ENCODE measurements around the gene EID2. TPM values are rescaled to one million over a fixed set of nuclear protein-coding genes. Genes with fewer than 3 reads are reported as not detected.

The EID2 gene
- total and polyA plus RNA-seq, 2 of the 8 experiments (the other 6 are each of a cell fraction or from before 2014, with no cell fraction given) = 7.8 to 29.6 TPM

GRCh38 chr19:39518458-39518857 lies 21.5 kb downstream of the EID2 start:
- peaks cover 10% of the 10 kb centered on the region; the same call in 1 of the 2 replicates for H3K23me2 ChIP-seq (ENCODE audit: low read depth, low read length)
- H3K36me3 ChIP-seq (ENCODE audit: control insufficient read depth in 2 of 4, insufficient read depth in 4 of 4, low read length in 3 of 4) = peaks cover 2 to 13% (median 3%) of the 10 kb centered on the region in 4 experiments; a peak in 3 of 8 replicates
- H2BK5ac ChIP-seq (ENCODE audit: low read depth, low read length) = no peak overlapping the region
- no peak overlapping the region for H4K8ac ChIP-seq (ENCODE audit: extremely low read depth, insufficient read depth, low read length)
- ChIA-PET POLR2A (ENCODE audit: partially characterized antibody) (interaction anchor here (0.7 to 3.0 kb wide), 19 partner anchors 10 to 182 kb away, joined by 3 to 18 read pairs (median 4); partner anchors contain the start of genes DLL3, EID2B, MED29 and PAF1), CTCF (ENCODE audit: partially characterized antibody) (interaction anchor here (0.6 to 10.7 kb wide), 11 partner anchors 8 to 273 kb away, joined by 3 to 101 read pairs (median 4); partner anchors contain the start of gene EID2B)
- no peak overlapping the region for H3K4ac ChIP-seq (replicated peaks; ENCODE audit: insufficient read length, low read depth, low read length)
- H3K27me3 ChIP-seq (replicated peaks in 1 of 4; ENCODE audit: control insufficient read depth in 3 of 4, extremely low read depth in 1 of 4, insufficient read depth in 3 of 4, low read length in 3 of 4) = peaks cover 0 to 2% (median 0%) of the 10 kb centered on the region in 4 experiments; a peak in 2 of 7 replicates
- no peak overlapping the region for H2BK12ac ChIP-seq (ENCODE audit: low read depth, low read length)
- H2AFZ ChIP-seq (ENCODE audit: low read length) = no peak overlapping the region
- FAIRE-seq (no peak), DNase-seq (ENCODE audit: low read depth in 1 of 2, low spot score in 2 of 2) (no peak)
- peaks cover 0 to 7% of the 10 kb centered on the region in 2 experiments; a peak in 3 of 4 replicates for H3K79me2 ChIP-seq (ENCODE audit: control insufficient read depth in 1 of 2, insufficient read depth in 2 of 2, low read length in 2 of 2)
- H3K4me2 ChIP-seq (ENCODE audit: insufficient read depth in 1 of 2, low read depth in 2 of 2, low read length in 2 of 2) = peak overlapping the region; percentile 29 to 35; a peak in 2 of 4 replicates
- no peak overlapping the region for H4K5ac ChIP-seq (ENCODE audit: insufficient read length, low read depth, low read length)
- peaks cover 0 to 11% (median 5%) of the 10 kb centered on the region in 4 experiments; a peak in 6 of 7 replicates for H3K4me1 ChIP-seq (replicated peaks in 1 of 4; ENCODE audit: control insufficient read depth in 3 of 4, insufficient read depth in 4 of 4, low read length in 3 of 4)
- H3K27ac ChIP-seq (ENCODE audit: low read depth, low read length) = 0 out of 2 replicates have a peak overlapping the region, but pooled peaks have one; percentile 18
- no peak overlapping the region for H2AK5ac ChIP-seq (ENCODE audit: low read depth, low read length)
- peak overlapping the region in 1 of 4 experiments; percentile 26; a peak in 1 of 8 replicates for H3K4me3 ChIP-seq (ENCODE audit: extremely low read depth in 1 of 4, insufficient read depth in 2 of 4, low read depth in 3 of 4, low read length in 4 of 4)
- peaks cover 2 to 4% of the 10 kb centered on the region in 2 experiments for H4K20me1 ChIP-seq (replicated peaks in 1 of 2; ENCODE audit: control insufficient read depth in 1 of 2, insufficient read depth in 2 of 2, low read length in 2 of 2)
- H3K79me1 ChIP-seq (ENCODE audit: low read depth, low read length) = peaks cover 10% of the 10 kb centered on the region
- no peak overlapping the region for H3K9ac ChIP-seq (replicated peaks in 1 of 4; ENCODE audit: extremely low read depth in 1 of 4, low read depth in 3 of 4, low read length in 3 of 4)
- no peak overlapping the region for H2BK120ac ChIP-seq (replicated peaks; ENCODE audit: low read depth, low read length)
- 75% methylated on average over 5 of the region's 5 CpGs; no CpG with 5 or more reads in 1 of the 2 experiments for WGBS, 2 experiments (ENCODE audit: extremely low coverage in 1 of 2, insufficient coverage in 1 of 2, insufficient read length in 1 of 2, insufficient replicate concordance in 2 of 2, low coverage in 1 of 2, low lambda C conversion rate in 2 of 2, missing lambda C conversion rate in 1 of 2)
- no peak overlapping the region for H2BK15ac ChIP-seq (ENCODE audit: low read length)
- H2BK20ac ChIP-seq (ENCODE audit: low read length) = no peak overlapping the region
- H3K9me3 ChIP-seq (ENCODE audit: insufficient read depth in 2 of 2, low read depth in 1 of 2, low read length in 1 of 2) = no peaks in the 10 kb centered on the region
- H4K91ac ChIP-seq (replicated peaks; ENCODE audit: insufficient read length, low read length) = no peak overlapping the region
- no peak overlapping the region for H3K23ac ChIP-seq (ENCODE audit: insufficient read length)
- no peak overlapping the region for H3K14ac ChIP-seq (ENCODE audit: insufficient read length)
- no peak overlapping the region for H3K56ac ChIP-seq (replicated peaks; ENCODE audit: insufficient read length, low read depth, low read length)
- H3K18ac ChIP-seq (ENCODE audit: extremely low read depth, low read length) = no peak overlapping the region
- TF ChIP-seq SRF (IDR thresholded peaks at IDR 0.05; ENCODE audit: low read depth, low read length) (no peak), ZNF274 (IDR thresholded peaks at IDR 0.05; ENCODE audit: borderline replicate concordance, extremely low read depth, low read length) (no peak), CHD2 (IDR thresholded peaks at IDR 0.05; ENCODE audit: low read length) (no peak), CBX8 (IDR thresholded peaks at IDR 0.05; ENCODE audit: borderline replicate concordance, low read depth, low read length) (no peak), JUN (IDR thresholded peaks at IDR 0.05; ENCODE audit: low read depth, low read length) (no peak), YY1 (IDR thresholded peaks at IDR 0.05; ENCODE audit: low read depth, low read length) (no peak), CTCF (IDR thresholded peaks at IDR 0.05; ENCODE audit: control extremely low read depth in 1 of 3, insufficient read depth in 1 of 3, low read depth in 1 of 3, low read length in 3 of 3) (0 out of 4 replicates have a peak, but pooled peaks of 1 of the 3 experiments have one; percentile 5), TAF1 (IDR thresholded peaks at IDR 0.05; ENCODE audit: low read depth, low read length) (peak; percentile 45; the same call in 1 of the 2 replicates), RXRA (IDR thresholded peaks at IDR 0.05; ENCODE audit: insufficient read depth, low read depth, low read length) (no peak), TCF12 (IDR thresholded peaks at IDR 0.05; ENCODE audit: low read depth, low read length) (no peak), TBP (IDR thresholded peaks at IDR 0.05; ENCODE audit: low read depth, low read length) (0 out of 2 replicates have a peak, but pooled peaks have one; percentile 21)
